GM21367 (cell line): ENCODE measurements around the gene MED23.
A peak's percentile ranks its signal among the peaks of the same experiment; 100 is the strongest.

Experiments used
- ATAC-seq: cut with Tn5 transposase; IDR thresholded peaks from one replicate; pipeline ENCODE4 v1.9.1; 2021; ENCODE audit not compliant: unreplicated experiment

The MED23 gene, protein sequence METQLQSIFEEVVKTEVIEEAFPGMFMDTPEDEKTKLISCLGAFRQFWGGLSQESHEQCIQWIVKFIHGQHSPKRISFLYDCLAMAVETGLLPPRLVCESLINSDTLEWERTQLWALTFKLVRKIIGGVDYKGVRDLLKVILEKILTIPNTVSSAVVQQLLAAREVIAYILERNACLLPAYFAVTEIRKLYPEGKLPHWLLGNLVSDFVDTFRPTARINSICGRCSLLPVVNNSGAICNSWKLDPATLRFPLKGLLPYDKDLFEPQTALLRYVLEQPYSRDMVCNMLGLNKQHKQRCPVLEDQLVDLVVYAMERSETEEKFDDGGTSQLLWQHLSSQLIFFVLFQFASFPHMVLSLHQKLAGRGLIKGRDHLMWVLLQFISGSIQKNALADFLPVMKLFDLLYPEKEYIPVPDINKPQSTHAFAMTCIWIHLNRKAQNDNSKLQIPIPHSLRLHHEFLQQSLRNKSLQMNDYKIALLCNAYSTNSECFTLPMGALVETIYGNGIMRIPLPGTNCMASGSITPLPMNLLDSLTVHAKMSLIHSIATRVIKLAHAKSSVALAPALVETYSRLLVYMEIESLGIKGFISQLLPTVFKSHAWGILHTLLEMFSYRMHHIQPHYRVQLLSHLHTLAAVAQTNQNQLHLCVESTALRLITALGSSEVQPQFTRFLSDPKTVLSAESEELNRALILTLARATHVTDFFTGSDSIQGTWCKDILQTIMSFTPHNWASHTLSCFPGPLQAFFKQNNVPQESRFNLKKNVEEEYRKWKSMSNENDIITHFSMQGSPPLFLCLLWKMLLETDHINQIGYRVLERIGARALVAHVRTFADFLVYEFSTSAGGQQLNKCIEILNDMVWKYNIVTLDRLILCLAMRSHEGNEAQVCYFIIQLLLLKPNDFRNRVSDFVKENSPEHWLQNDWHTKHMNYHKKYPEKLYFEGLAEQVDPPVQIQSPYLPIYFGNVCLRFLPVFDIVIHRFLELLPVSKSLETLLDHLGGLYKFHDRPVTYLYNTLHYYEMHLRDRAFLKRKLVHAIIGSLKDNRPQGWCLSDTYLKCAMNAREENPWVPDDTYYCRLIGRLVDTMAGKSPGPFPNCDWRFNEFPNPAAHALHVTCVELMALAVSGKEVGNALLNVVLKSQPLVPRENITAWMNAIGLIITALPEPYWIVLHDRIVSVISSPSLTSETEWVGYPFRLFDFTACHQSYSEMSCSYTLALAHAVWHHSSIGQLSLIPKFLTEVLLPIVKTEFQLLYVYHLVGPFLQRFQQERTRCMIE (N-terminal part only)

DNA sequence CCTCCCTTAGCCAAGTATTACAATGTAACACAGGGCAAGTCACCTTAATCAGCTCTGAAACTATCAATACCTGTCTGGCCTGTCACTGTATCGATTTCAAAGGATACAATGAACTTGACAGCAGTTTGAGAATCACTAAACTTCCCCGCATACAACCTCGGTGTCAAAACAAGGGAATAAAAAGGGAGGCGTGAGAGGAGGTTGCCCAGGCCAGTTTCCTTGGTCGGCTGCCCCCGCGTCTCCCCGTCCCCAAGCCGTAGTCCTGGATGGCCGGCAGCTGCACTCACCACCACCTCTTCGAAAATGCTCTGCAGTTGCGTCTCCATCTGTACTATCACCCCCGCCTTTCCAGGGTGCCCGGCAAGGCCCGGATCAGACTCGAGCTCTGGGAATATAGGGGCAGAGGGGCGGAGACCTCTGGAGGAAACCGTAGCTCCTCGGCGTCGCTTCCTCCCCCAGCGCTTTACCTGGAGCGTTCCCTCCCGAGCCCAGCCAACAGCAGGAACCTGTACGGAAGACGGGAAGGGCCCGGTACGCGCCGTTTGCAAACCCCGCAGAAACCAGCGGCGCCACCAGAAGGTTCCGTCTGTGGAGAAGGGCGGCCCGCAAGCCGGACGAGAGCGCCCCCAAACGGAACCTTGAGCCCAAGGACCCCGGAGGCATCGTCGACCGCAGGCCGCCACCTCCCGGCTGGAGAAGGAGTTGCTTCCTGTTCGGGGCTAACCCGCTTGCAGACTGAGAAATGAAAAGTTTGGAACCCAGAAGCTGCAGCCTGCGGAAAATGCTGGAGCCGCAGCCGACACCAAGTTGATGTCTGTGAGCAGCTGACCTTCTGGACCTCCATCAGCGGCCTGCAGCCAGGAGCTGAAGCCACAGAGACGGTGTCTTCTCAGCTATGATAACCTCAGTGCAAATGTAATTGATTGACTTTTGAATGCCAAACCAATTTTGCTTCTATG, at the start of gene MED23:
TSS of gene MED23 (minus strand) at position 519 of the 959 bp plus-strand sequence. CDS start at position 326, 193 bp downstream.
- ATAC-seq, result peak; percentile 95

DNA sequence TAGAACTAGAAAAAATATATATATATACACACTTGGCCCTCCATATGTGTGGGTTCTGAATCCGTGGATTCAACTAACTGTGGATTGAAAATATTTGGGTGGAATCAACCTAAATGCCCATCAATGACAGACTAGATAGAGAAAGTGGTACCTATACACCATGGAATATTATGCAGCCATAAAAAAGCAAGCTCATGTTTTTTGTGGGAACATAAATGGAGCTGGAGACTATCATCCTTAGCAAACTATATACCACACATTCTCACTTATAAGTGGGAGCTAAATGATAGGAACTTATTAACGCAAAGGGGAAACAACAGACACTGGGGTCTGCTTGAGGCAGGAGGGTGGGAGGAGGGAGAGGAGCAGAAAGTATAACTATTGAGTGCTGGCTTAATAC, 45.1 kb upstream of the MED23 start:
- ATAC-seq, result no peak

DNA sequence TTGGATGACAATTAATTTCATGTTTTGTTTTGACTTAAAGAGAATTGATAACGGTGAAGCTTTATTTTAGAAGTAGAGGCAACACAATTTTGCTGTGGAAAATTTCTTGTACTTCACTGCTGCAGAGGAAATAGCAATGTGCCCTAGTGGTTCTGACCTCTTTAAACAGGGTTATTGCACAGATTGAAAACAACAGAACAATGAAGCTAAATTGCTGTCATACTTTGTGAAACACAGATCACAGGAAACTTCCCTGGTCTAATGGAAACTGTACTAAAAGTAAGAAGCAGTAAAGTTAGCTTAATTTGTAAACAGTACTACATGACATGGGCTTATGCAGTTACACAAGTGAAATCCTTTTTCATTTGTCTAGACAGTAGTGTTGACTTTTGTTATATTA, 41.8 kb upstream of the MED23 start:
- no peak for ATAC-seq

DNA sequence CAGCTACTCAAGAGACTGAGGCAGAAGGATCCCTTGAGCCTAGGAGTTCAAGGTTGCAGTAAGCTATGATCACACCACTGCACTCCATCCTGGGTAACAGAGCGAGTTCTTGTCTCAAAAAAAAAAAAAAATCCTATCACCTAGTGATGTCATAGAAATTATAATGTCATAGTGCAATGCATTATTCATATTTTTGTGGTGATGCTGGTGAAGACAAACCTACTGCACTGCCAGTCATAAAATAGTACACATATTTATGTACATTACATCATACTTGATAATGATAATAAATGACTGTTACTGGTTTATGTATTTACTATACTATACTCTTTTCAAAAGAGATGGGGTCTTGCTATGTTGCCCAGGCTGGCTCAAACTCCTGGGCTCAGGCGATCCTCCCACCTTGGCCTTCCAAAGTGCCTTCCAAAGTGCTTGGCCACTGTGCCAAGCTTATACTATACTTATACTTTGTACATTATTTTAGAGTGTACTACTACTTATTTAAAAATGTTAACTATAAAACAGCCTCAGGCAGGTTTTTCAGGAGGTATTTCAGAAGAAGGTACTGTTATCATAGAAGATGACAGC, 35.6 kb upstream of the MED23 start:
- no peak for ATAC-seq

DNA sequence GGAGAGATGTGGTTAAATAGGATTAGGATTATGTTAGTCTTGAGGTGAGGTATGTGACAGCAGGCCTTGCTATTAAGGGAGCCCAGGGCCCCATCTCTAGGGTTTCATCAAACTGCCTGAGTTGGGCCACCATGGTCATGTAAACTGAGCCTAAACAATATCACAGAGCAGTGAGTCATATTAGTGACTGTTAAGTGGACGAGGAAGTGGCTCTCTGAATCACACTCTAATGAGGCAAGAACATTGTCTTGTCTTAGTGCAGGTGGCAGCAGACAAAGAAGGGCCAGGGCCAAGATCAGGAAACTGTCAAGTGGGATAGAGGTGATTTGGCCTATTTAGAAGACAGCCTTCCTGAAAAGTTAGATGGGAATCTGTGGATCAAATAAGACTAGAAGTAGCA, 32.2 kb upstream of the MED23 start:
- ATAC-seq, result no peak

DNA sequence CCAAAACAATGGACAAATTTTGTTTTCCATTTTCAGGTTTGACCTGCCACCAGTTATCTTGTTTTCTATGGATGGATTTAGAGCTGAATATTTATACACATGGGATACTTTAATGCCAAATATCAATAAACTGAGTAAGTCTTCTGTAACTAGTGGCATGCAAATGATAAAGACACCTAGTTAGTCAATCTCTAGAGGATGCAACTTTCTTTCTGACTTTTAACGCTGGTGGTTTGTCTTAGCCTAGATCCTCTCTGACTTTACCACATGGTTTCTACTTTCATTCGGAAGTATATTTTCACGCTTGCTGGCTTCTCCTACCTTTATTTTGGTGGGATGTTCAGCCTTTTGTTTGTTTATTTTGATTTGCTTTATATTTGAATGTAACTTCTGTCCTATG, 30.2 kb upstream of the MED23 start:
- ATAC-seq, result no peak

DNA sequence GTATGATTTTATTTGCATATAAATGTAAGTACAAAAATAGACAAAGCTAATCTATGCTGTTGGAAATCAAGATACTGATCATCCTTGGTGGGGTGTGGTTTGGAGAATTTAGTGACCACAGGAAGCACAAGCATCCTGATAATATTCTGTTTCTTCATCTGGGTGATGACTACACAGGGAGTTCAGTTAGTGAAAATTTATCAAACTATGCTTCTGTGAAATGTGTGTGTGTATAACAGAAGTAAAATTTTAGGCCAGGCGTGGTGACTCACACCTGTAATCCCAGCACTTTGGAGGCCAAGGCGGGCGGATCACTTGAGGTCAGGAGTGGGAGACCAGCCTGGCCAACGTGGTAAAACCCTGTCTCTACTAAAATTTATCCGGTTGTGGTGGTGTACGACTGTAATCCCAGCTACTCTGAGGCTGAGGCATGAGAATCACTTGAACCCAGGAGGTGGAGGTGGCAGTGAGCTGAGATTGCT, 29.6 kb upstream of the MED23 start:
- ATAC-seq, result no peak

DNA sequence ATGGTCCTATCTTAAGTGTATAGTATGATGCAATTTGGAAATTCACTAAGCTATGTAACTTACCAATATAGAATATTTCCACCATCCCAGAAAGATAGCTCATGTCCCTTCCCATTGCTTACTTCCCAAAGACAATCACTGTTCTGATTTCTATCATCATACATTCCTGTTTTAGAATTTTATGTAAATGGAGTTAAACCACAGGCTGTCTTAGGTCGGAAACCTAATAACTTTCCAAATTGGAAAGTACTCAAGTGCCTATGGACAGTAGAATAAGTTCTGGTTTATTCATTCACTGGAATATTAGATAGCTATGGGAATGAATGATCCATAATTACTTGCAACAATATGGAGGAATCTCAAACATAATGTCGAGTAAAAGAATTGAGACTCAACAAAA, 29.2 kb upstream of the MED23 start:
- ATAC-seq, result no peak

DNA sequence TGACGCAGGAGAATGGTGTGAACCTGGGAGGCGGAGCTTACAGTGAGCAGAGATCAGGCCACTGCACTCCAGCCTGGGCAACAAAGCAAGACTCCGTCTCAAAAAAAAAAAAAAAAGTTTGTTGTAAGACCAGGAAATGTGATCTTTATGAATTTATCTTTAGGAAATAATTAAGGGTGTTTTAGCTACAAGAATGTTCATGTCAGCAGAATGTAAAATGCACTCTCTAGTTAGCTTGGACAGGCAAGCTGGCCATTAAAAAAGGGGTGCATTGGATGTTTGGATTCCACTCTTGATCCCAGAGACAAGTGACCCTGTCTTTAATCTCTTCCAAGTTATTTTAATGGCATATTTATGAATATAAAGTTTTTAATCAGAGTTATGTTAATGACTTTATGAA, 28.6 kb upstream of the MED23 start:
- no peak for ATAC-seq

DNA sequence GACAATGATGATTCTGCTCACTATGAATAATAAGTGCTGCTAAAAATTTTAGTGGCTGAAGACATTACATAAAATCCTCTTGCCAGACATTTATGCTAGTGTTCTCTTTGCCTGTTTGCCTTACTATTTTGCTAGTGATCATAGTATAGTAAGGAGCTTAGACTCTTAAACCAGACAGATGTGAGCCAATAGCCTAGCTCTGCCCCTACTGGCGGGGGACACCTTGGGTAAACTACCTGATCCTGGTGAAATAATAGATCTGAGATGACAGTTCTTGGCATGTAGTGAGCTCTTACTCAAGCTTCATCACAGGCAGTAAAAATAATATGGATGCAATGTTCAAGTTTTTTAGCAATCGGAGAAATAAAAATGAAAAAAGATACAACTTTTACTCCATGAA, 27.9 kb upstream of the MED23 start:
- ATAC-seq, result no peak

DNA sequence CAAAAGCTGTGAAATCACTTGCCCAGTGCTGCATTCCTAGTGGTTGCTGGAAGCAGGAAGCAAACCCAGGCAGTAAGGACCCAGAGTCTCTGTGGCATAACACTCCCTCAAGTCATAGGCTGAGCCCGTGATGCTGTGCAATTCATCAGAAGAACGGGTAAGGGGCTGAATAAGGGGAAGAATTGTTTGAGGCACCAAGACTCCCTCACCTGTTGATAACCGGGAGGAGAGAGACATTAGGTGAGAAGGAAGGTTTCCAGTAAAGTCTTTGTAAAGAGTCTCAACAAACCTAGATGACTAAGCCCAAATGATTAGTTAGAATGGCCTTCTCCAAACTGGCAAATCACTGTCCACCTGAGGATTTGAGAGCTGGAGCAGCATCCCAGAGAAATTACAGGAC, 27.3 kb upstream of the MED23 start:
- ATAC-seq, result no peak

DNA sequence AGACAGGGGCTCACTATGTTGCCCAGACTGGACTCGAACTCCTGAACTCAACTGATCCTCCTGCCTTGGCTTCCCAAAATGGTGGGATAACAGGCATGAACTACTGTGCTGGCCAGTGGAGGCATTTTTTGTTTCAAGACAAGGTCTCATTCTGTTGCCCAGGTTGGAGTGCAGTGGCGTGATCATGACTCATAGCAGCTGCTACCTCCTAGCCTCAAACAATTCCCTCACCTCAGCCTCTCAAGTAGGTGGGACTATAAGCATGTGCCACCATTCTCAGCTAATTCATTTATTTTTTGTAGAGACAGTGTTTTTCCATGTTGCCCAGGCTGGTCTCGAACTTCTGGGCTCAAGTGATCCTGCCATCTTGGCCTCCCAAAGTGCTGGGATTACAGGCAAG, 26.3 kb upstream of the MED23 start:
- no peak for ATAC-seq

DNA sequence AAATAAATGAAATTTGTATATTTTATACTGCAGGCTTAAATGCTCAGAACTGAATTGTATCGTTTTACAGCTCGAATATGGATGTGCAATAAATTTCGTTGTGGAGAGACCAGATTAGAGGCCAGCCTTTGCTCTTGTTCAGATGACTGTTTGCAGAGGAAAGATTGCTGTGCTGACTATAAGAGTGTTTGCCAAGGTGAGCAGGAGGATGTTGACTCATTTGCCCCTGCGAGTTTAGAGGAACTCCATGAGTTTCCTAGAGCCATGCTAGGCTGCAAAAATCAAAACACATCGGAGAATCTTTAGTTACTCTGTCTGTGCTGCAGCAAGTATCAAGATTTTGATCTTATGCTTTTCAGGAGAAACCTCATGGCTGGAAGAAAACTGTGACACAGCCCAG, 24.4 kb upstream of the MED23 start:
- ATAC-seq, result no peak

DNA sequence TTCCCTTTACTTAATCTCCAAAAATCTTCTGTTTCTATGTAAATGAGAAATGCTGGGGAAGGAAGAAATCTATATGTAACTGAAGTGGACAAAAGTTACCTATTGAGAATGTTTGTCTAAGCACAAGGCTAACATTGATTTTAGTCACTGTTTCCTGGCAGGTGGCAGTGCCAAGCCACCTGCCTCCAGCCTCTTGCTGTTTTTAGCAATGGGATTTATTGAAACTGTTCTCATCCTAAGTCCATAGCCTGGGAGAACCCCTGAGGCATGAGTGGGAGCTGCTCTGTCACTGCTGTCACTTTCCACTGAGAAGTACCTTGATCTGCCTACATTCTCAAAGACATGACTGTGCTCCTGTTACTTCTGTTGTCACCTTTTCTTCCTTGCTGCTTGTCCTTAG, 23.7 kb upstream of the MED23 start:
- ATAC-seq, result no peak

DNA sequence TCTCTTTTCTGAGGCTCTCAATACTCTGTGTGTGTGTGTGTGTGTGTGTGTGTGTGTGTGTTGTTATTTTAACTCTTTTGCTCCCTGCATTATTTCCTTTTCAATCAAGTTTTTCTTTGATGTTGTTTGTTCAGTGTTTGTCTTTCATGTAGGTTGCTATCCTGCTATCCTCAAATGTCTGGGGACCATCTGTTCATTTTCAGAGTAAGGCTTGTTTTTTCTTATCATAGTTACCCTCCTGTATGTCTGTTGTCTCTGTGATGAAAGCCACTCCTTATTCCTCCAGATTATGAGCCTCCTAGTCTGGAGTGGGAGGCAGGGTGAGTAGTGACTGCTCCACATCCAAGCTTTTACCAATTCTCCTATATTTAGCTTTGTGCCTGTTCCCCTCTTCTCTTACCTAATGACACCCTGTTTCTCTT, 18.2 kb upstream of the MED23 start:
- no peak for ATAC-seq

DNA sequence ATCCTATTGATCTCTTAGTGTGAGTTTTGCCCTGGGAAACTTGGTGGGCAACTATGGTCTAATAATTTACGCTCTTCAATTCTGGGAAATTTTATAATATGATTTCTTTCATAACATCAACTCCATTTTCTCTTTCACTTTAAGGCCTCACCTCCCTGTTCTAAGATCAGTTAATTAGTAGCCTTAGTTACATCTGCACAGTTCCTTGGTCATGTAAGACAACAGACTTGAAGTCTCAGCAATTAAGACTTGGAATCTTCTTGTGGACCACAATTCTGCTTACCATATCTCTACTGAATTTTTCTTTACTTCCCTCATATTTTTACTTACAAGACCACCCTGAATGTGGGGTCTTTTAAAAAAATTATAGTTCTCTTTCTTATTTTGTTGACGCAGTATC, 17.8 kb upstream of the MED23 start:
- ATAC-seq, result no peak

DNA sequence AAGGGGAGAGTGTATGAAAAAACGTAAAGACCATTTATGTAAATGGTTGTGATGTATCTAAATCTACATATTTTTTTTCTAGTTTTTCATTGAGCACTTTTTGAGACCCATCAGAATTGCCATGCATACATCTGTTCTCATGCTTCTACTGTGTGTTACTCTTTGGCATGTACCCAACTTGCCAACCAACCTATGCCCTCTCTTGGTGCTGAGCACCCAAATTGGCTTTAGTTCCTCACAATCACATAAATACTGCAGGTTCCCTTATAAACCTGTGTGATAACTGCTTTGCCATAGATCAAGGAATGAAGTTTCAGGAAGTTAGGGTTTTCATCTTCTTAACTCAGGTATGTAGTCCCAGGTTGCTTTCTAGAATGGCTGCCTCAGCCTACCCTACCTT, 16.9 kb upstream of the MED23 start:
- no peak for ATAC-seq

DNA sequence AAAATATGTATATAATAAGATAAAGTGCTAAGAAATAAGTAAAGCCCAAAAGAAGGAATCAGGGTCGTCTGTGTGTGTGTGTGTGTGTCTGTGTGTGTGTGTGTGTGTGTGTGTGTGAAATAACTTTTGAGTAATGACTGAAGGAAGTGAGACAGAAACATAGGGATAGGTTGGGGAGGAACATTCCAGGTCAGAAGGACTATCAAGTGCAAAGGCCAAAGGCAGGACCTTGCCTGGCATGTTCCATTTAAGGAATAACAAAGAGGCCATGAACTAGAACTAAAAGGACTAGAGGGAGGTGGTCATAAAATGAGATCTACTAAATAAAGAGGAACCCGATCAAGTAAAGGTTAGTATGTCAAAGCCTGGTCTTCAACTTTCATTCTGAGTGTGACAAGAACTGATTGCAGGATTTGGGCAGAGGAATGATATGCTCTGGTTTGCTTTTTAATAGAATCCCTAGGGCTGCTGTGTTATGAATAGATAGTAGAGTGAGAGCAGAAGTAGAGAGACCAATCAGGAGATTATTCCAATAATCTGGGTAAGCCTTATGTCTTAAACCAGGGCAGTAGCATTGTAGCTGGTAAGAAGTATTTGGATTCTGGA, 15.9 kb upstream of the MED23 start:
- ATAC-seq, result no peak

DNA sequence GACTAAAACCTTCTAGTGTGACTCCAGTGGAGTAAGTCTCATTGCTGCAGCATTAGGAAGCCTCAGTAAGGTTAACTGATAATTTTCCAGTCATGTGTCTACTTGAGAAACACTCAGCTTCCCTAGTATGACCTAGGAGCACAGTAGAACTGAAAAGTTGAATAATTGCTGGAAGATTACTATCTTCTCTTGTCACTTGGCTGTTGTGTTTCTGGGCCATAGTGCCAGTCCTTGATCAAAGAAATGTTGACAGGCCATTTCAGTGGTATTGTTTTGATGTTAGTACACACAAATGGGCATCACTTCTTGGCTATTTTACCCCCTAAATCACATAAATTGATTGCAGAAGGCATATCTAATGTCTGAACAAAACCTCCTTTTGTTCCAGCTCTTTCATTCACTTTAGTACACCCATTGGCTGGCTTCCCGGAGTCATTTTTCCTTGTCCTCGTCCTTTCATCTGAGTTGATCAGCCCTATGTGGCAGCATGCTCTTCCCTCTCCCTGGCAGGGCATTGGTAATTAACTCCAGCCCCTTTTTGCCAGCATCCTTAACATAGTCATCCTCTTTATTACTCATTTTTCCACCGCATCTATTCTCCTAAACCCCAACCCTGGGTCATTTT, 15.1 kb upstream of the MED23 start:
- no peak for ATAC-seq
